HCT116 (cell line): ENCODE results near the gene LTBP1. TPM values are rescaled to one million over a fixed set of nuclear protein-coding genes. Genes with fewer than 3 reads are reported as not detected.

Experiments
- ATAC-seq: fragments of 200-7000 bp; cut with Tn5 transposase; 2 replicates; pipeline ENCODE4 v1.9.1; 2020; ENCODE audit warnings: mild to moderate bottlenecking, moderate library complexity
- BruUV-seq: library from RNA; stranded (reverse); fragments of 400-500 nt; replicated peaks from 2 replicates; lab custom pipeline; 2021; lab: Mats Ljungman, UMichigan
- CTCF ChIA-PET: fragments of 300-600 bp; sonication (Branson Sonifier 250); formaldehyde crosslinking; loops from one replicate; lab custom pipeline; 2021; ENCODE audit warnings: antibody characterized with exemption; lab: Charles Lee
- POLR2A ChIA-PET: fragments of 300-600, 350-600 bp; sonication (Branson Sonifier 250); formaldehyde crosslinking; loops from one replicate; lab custom pipeline; 2021; ENCODE audit warnings: antibody characterized with exemption; lab: Charles Lee
- RAD21 ChIA-PET, 2 experiments: fragments of 300-600 bp; sonication (Branson Sonifier 250); formaldehyde crosslinking; loops; one replicate each; lab custom pipeline; 2023; ENCODE audit warnings: low total read pairs in 2 of 2; ENCODE audit not compliant: uncharacterized antibody in 2 of 2, unreplicated experiment in 2 of 2, low non-redundant PET in 1 of 2; lab: Charles Lee
- DNase-seq: peaks from one replicate; pipeline ENCODE4 v3.0.0-alpha.2; 2010; ENCODE audit warnings: low read depth, low spot score
- H2AFZ ChIP-seq: fragments of 200-600 bp; shearing (Covaris generic), sonication (generic); 2 replicates; pipeline ENCODE4 v1.6.1; 2017; ENCODE audit warnings: low read depth, mixed run types, mixed read lengths, antibody characterized with exemption, low read length; ENCODE audit not compliant: poor library complexity, severe bottlenecking
- H3K27ac ChIP-seq: 2 replicates; pipeline ENCODE4 v1.5.1; 2012; ENCODE audit warnings: low read depth, low read length
- H3K27me3 ChIP-seq: fragments of 200-600 bp; sonication (generic); 2 replicates; pipeline ENCODE4 v1.6.1; 2016; ENCODE audit warnings: mixed run types, low read length, mixed read lengths; ENCODE audit not compliant: insufficient read depth
- H3K36me3 ChIP-seq, 2 experiments: fragments of 200-500 bp in 1 of 2; fragments of 200-600 bp in 1 of 2; sonication (Bioruptor generic) in 1 of 2; sonication (generic) in 1 of 2; 2 replicates each; pipeline versions ENCODE4 v1.5.1 to v1.6.1; 2014 to 2016; ENCODE audit warnings: low read length in 2 of 2, inconsistent platforms in 1 of 2, mixed read lengths in 1 of 2, mixed run types in 1 of 2; ENCODE audit not compliant: insufficient read depth in 2 of 2, control insufficient read depth in 1 of 2
- H3K4me1 ChIP-seq, 2 experiments: fragments of 200-600 bp in 1 of 2; sonication (generic) in 1 of 2; 2 replicates each; pipeline versions ENCODE4 v1.5.1 to v1.6.1; 2012 to 2017; ENCODE audit warnings: low read length in 2 of 2, inconsistent platforms in 1 of 2, mild to moderate bottlenecking in 1 of 2, mixed read lengths in 1 of 2, mixed run types in 1 of 2, moderate library complexity in 1 of 2; ENCODE audit not compliant: insufficient read depth in 2 of 2, control insufficient read depth in 1 of 2
- H3K4me2 ChIP-seq: fragments of 200-600 bp; sonication (generic); 2 replicates; pipeline ENCODE4 v1.6.1; 2017; ENCODE audit warnings: mixed run types, low read length, mixed read lengths
- H3K4me3 ChIP-seq, 2 experiments: fragments of 200-600 bp in 1 of 2; sonication (generic) in 1 of 2; replicated peaks in 1 of 2; 2 replicates each; pipeline ENCODE4 v1.5.1; 2011 to 2016; ENCODE audit warnings: low read length in 2 of 2, control low read depth in 1 of 2, low read depth in 1 of 2, mild to moderate bottlenecking in 1 of 2, mixed read lengths in 1 of 2, mixed run types in 1 of 2
- H3K79me2 ChIP-seq: fragments of 200-600 bp; sonication (generic); 2 replicates; pipeline ENCODE4 v1.6.1; 2017; ENCODE audit warnings: mild to moderate bottlenecking, mixed run types, low read length, moderate library complexity, mixed read lengths; ENCODE audit not compliant: insufficient read depth
- H3K9ac ChIP-seq: fragments of 200-600 bp; sonication (generic); 2 replicates; pipeline ENCODE4 v1.6.1; 2016; ENCODE audit warnings: low read length, mixed read lengths
- H3K9me2 ChIP-seq: fragments of 200-600 bp; sonication (generic), shearing (Covaris generic); 2 replicates; pipeline ENCODE4 v1.6.1; 2017; ENCODE audit warnings: mixed run types, mild to moderate bottlenecking, moderate library complexity; ENCODE audit not compliant: insufficient read depth
- H3K9me3 ChIP-seq, 2 experiments: fragments of 200-500 bp in 1 of 2; fragments of 200-600 bp in 1 of 2; sonication (Bioruptor generic) in 1 of 2; sonication (generic) in 1 of 2; 2 replicates each; pipeline ENCODE4 v1.6.1; 2014 to 2017; ENCODE audit warnings: low read length in 2 of 2, mixed read lengths in 2 of 2, inconsistent platforms in 1 of 2, low read depth in 1 of 2, mild to moderate bottlenecking in 1 of 2, mixed run types in 1 of 2, moderate library complexity in 1 of 2; ENCODE audit not compliant: control insufficient read depth in 1 of 2, insufficient read depth in 1 of 2
- H4K20me1 ChIP-seq: fragments of 200-600 bp; sonication (generic), shearing (Covaris generic); 2 replicates; pipeline ENCODE4 v1.6.1; 2017; ENCODE audit warnings: mixed run types, mild to moderate bottlenecking, moderate library complexity; ENCODE audit not compliant: insufficient read depth
- CBX3 ChIP-seq: IDR thresholded peaks from 2 replicates; pipeline ENCODE4 v1.6.1; 2012; ENCODE audit warnings: low read depth
- CEBPB ChIP-seq: IDR thresholded peaks from 2 replicates; pipeline ENCODE4 v1.6.1; 2012; ENCODE audit warnings: low read depth
- ELF1 ChIP-seq: IDR thresholded peaks from 2 replicates; pipeline ENCODE4 v1.6.1; 2012; ENCODE audit warnings: low read depth, borderline replicate concordance
- EZH2phosphoT487 ChIP-seq: fragments of 200-600 bp; IDR thresholded peaks from 2 replicates; pipeline ENCODE4 v1.6.1; 2018; ENCODE audit warnings: antibody characterized with exemption, borderline replicate concordance
- FOSL1 ChIP-seq: IDR thresholded peaks from 2 replicates; pipeline ENCODE4 v1.6.1; 2012; ENCODE audit warnings: low read depth
- JUND ChIP-seq: IDR thresholded peaks from 2 replicates; pipeline ENCODE4 v1.6.1; 2012
- POLR2A ChIP-seq: IDR thresholded peaks from 2 replicates; pipeline ENCODE4 v1.7.0; 2011; ENCODE audit warnings: borderline replicate concordance; ENCODE audit not compliant: insufficient read depth, insufficient read length; ENCODE audit errors: extremely low read depth
- POLR2AphosphoS5 ChIP-seq: IDR thresholded peaks from 2 replicates; pipeline ENCODE4 v1.6.1; 2011; ENCODE audit warnings: mild to moderate bottlenecking, low read depth, low read length, moderate library complexity
- RAD21 ChIP-seq: IDR thresholded peaks from 2 replicates; pipeline ENCODE4 v1.6.1; 2012; ENCODE audit warnings: low read depth, mild to moderate bottlenecking
- SIN3A ChIP-seq: IDR thresholded peaks from 2 replicates; pipeline ENCODE4 v1.6.1; 2012; ENCODE audit warnings: low read depth
- SP1 ChIP-seq: IDR thresholded peaks from 2 replicates; pipeline ENCODE4 v1.6.1; 2012; ENCODE audit warnings: low read depth
- SRF ChIP-seq: IDR thresholded peaks from 2 replicates; pipeline ENCODE4 v1.6.1; 2012; ENCODE audit warnings: low read depth
- ZFX ChIP-seq: fragments of 450-650 bp; IDR thresholded peaks from 2 replicates; pipeline ENCODE4 v1.6.1; 2017
- ZNF274 ChIP-seq: fragments of 200-500 bp; sonication (Bioruptor generic); IDR thresholded peaks from 2 replicates; pipeline ENCODE4 v1.6.1; 2014; ENCODE audit warnings: mild to moderate bottlenecking, low read depth, low read length, inconsistent platforms
- intact Hi-C: fragments of 100-400 bp; cut with micrococcal nuclease; formaldehyde crosslinking; loops from 2 replicates; pipeline ENCODE4 v1.10.0; 2022
- total RNA-seq: library from RNA; stranded (reverse); gene quantifications from one replicate; pipeline ENCODE4 v1.2.1, GENCODE V29; 2021; ENCODE audit not compliant: unreplicated experiment
- TF ChIP-seq, protein P1 (sequence below): IDR thresholded peaks from 2 replicates; pipeline ENCODE4 v1.6.1; 2012
- TF ChIP-seq, protein P2 (sequence below), 3 experiments: fragments of 200-600 bp in 1 of 3; sonication (generic) in 1 of 3; IDR thresholded peaks in 2 of 3; conservative IDR thresholded peaks in 1 of 3; 2 replicates each; pipeline ENCODE4 v1.5.1; 2012 to 2017; ENCODE audit warnings: low read depth in 2 of 3, low read length in 2 of 3, antibody characterized with exemption in 1 of 3, borderline replicate concordance in 1 of 3, control low read depth in 1 of 3, mild to moderate bottlenecking in 1 of 3, mixed read lengths in 1 of 3, mixed run types in 1 of 3, moderate library complexity in 1 of 3; ENCODE audit not compliant: insufficient read depth in 1 of 3
- TF ChIP-seq, protein P3 (sequence below): IDR thresholded peaks from 2 replicates; pipeline ENCODE4 v1.6.1; 2012
- TF ChIP-seq, protein P4 (sequence below): IDR thresholded peaks from 2 replicates; pipeline ENCODE4 v1.6.1; 2012; ENCODE audit warnings: low read depth
- TF ChIP-seq, protein P5 (sequence below): IDR thresholded peaks from 2 replicates; pipeline ENCODE4 v1.6.1; 2011; ENCODE audit warnings: mild to moderate bottlenecking, low read length, moderate library complexity; ENCODE audit not compliant: insufficient replicate concordance; ENCODE audit errors: extremely low read depth

The LTBP1 gene
- total RNA-seq, 1 experiment from 2014 or later: 5.1 TPM

DNA sequence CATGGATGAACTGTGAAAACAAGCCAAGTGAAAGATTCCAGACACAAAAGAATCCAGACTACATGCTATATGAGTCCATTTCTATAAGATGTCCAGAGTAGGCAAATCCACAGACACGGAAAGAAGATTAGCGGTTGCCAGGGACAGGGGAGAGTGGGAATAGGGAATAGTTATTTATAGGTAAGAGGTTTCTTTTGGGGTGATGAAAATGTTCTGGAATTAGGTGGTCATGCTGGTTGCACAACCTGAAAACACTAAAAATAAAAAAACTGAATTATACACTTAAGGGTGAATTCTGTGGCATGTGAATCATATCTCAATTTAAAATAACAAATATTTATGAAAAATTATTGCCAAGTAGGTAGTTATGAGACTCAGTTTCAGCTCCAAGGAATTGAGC, 168.4 kb downstream of the LTBP1 start:
- CTCF ChIA-PET: no interaction called here
- Histone ChIP-seq H3K4me3 (no peak overlapping the region), H3K79me2 (no peaks in the 10 kb centered on the region), H3K9me3 (no peaks in the 10 kb centered on the region), H2AFZ (no peak overlapping the region), H3K9ac (no peak overlapping the region), H3K9me2 (no peaks in the 10 kb centered on the region), H3K27ac (no peak overlapping the region), H4K20me1 (no peaks in the 10 kb centered on the region), H3K4me1 (no peaks in the 10 kb centered on the region), H3K27me3 (no peaks in the 10 kb centered on the region), H3K4me2 (no peak overlapping the region), H3K36me3 (no peaks in the 10 kb centered on the region)
- DNase-seq (no peak), ATAC-seq (no peak)
- RAD21 ChIA-PET: no interaction called here
- POLR2A ChIA-PET: no interaction called here
- TF ChIP-seq ZNF274: no peak
- TF ChIP-seq, protein P1, sequence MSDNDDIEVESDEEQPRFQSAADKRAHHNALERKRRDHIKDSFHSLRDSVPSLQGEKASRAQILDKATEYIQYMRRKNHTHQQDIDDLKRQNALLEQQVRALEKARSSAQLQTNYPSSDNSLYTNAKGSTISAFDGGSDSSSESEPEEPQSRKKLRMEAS: no peak
- no peak for TF ChIP-seq SP1
- no peak for TF ChIP-seq POLR2A
- TF ChIP-seq POLR2AphosphoS5: no peak
- TF ChIP-seq, protein P2, sequence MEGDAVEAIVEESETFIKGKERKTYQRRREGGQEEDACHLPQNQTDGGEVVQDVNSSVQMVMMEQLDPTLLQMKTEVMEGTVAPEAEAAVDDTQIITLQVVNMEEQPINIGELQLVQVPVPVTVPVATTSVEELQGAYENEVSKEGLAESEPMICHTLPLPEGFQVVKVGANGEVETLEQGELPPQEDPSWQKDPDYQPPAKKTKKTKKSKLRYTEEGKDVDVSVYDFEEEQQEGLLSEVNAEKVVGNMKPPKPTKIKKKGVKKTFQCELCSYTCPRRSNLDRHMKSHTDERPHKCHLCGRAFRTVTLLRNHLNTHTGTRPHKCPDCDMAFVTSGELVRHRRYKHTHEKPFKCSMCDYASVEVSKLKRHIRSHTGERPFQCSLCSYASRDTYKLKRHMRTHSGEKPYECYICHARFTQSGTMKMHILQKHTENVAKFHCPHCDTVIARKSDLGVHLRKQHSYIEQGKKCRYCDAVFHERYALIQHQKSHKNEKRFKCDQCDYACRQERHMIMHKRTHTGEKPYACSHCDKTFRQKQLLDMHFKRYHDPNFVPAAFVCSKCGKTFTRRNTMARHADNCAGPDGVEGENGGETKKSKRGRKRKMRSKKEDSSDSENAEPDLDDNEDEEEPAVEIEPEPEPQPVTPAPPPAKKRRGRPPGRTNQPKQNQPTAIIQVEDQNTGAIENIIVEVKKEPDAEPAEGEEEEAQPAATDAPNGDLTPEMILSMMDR (IDR thresholded peaks at IDR 0.05 in 2 of 3, conservative IDR thresholded peaks at IDR 0.05 in 1 of 3; ENCODE audit: borderline replicate concordance in 1 of 3, insufficient read depth in 1 of 3, low read depth in 2 of 3, low read length in 2 of 3): no peak
- TF ChIP-seq EZH2phosphoT487: no peak
- TF ChIP-seq, protein P3, sequence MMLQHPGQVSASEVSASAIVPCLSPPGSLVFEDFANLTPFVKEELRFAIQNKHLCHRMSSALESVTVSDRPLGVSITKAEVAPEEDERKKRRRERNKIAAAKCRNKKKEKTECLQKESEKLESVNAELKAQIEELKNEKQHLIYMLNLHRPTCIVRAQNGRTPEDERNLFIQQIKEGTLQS: no peak
- no peak for TF ChIP-seq JUND
- TF ChIP-seq SRF: no peak
- TF ChIP-seq ZFX: no peak
- no peak for TF ChIP-seq RAD21
- no peak for TF ChIP-seq FOSL1
- TF ChIP-seq SIN3A: no peak
- no peak for TF ChIP-seq ELF1
- TF ChIP-seq, protein P4, sequence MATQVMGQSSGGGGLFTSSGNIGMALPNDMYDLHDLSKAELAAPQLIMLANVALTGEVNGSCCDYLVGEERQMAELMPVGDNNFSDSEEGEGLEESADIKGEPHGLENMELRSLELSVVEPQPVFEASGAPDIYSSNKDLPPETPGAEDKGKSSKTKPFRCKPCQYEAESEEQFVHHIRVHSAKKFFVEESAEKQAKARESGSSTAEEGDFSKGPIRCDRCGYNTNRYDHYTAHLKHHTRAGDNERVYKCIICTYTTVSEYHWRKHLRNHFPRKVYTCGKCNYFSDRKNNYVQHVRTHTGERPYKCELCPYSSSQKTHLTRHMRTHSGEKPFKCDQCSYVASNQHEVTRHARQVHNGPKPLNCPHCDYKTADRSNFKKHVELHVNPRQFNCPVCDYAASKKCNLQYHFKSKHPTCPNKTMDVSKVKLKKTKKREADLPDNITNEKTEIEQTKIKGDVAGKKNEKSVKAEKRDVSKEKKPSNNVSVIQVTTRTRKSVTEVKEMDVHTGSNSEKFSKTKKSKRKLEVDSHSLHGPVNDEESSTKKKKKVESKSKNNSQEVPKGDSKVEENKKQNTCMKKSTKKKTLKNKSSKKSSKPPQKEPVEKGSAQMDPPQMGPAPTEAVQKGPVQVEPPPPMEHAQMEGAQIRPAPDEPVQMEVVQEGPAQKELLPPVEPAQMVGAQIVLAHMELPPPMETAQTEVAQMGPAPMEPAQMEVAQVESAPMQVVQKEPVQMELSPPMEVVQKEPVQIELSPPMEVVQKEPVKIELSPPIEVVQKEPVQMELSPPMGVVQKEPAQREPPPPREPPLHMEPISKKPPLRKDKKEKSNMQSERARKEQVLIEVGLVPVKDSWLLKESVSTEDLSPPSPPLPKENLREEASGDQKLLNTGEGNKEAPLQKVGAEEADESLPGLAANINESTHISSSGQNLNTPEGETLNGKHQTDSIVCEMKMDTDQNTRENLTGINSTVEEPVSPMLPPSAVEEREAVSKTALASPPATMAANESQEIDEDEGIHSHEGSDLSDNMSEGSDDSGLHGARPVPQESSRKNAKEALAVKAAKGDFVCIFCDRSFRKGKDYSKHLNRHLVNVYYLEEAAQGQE: no peak
- no peak for TF ChIP-seq CEBPB
- TF ChIP-seq CBX3: no peak
- TF ChIP-seq, protein P5, sequence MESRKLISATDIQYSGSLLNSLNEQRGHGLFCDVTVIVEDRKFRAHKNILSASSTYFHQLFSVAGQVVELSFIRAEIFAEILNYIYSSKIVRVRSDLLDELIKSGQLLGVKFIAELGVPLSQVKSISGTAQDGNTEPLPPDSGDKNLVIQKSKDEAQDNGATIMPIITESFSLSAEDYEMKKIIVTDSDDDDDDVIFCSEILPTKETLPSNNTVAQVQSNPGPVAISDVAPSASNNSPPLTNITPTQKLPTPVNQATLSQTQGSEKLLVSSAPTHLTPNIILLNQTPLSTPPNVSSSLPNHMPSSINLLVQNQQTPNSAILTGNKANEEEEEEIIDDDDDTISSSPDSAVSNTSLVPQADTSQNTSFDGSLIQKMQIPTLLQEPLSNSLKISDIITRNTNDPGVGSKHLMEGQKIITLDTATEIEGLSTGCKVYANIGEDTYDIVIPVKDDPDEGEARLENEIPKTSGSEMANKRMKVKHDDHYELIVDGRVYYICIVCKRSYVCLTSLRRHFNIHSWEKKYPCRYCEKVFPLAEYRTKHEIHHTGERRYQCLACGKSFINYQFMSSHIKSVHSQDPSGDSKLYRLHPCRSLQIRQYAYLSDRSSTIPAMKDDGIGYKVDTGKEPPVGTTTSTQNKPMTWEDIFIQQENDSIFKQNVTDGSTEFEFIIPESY: no peak
- BruUV-seq: no TSS peak
- intact Hi-C loops: no loop called here
